Liver (tissue), 3 donors: ENCODE results near the gene ABCA13.

ENCODE experiments used
- ATF3 ChIP-seq: IDR thresholded peaks from 2 replicates; pipeline ENCODE4 v1.6.1; 2016; ENCODE audit warnings: antibody characterized with exemption
- CTCF ChIP-seq: fragments of 150-350 bp; IDR thresholded peaks from 2 replicates; pipeline ENCODE4 v1.5.1; 2017; ENCODE audit warnings: improper control_type of control experiment, low read depth, low read length; ENCODE audit not compliant: missing input control
- JUND ChIP-seq, 2 donors: IDR thresholded peaks; 2 replicates each; pipeline ENCODE4 v1.6.1; 2016; ENCODE audit warnings: antibody characterized with exemption in 2 of 2
- MAX ChIP-seq: IDR thresholded peaks from 2 replicates; pipeline ENCODE4 v1.6.1; 2016; ENCODE audit warnings: antibody characterized with exemption
- RAD21 ChIP-seq, 2 donors: IDR thresholded peaks; 2 replicates each; pipeline ENCODE4 v1.6.1; 2016; ENCODE audit warnings: antibody characterized with exemption in 2 of 2, mild to moderate bottlenecking in 2 of 2
- TAF1 ChIP-seq: conservative IDR thresholded peaks from 2 replicates; pipeline ENCODE4 v1.6.1; 2016; ENCODE audit warnings: antibody characterized with exemption, mild to moderate bottlenecking
- donor health status: healthy.
- donor health status: healthy.

GRCh38 chr7:48285373-48285772, 114.1 kb downstream of the ABCA13 start:
- no peak for TF ChIP-seq MAX
- no peak for TF ChIP-seq ATF3
- no peak for TF ChIP-seq TAF1
- no peak for TF ChIP-seq CTCF
- no peak for TF ChIP-seq JUND (IDR thresholded peaks at IDR 0.05)
- TF ChIP-seq RAD21 (IDR thresholded peaks at IDR 0.05): no peak
